ENCODE data around the gene RPGR.
A peak's percentile ranks its signal among the peaks of the same experiment; 100 is the strongest.

Gene RPGR

DNA sequence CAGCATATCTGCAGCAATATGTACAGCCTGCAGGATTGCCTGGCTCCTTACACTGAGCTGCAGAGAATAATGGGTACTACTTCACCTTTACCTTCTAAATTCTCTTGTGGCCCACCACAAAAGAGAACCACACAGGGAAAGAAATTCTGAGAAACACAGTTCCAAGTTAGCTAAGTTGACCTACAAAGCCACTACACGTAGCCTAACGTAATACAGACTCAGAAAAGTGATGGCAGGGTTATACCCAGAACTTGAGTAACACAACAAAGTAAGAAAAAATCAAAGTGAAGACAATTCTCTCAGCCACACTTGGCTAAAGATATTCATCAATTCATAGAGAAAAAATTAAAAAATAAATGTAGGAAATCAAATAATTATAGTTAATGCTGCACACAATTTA, 80.3 kb downstream of the RPGR start:
- DNase-seq, result no peak

DNA sequence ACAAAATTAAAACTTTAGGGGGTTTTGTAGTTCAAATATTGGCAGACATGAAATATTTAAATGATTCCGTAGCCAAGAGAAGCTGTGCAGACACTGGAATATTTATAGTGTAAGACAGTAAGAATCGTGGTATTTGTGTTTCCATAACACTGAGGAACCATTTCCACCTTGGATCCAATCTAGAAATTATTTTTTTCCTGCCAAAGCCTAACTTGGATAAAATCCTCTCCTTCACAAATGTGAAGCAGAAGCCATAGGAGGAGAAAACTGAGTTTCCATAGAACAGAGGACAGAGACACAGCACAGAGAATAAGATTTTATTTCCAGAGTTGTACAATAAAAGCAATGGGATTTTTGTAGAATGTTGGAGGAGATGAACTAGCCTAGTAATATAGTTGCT, 86.8 kb downstream of the RPGR start:
- DNase-seq, result no peak

DNA sequence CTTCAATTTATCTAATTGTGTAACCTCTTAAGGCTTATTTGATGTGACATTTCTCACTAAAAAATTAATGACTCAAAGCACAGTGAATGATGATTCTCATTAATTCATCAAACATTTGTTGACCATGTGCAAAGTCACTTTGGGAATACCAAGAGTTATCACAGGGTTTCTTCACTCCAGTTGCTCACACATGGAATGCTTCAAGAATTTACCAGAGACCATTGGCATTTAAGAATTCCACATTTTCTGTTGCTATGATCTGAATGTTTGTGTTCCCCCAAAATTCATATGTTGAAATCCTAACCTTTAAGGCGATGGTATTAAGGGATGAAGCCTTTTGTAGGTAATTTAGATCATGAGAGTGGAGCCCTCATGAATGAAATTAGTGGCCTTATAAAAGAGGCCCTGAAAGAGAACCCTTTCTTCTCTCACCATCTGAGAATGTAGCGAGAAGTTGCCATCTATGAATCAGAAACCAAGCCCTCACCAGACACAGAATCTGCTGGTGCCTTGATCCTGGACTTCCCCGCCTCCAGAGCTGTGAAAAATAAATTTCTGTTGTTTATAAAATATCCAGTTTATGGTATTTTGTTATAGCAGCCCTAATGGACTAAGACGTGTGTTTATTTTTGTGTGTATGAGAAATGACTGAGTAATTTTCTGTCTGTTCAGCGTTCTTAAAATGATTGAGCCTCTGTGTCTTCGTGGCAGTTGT, 90.3 kb downstream of the RPGR start:
- no peak for DNase-seq

DNA sequence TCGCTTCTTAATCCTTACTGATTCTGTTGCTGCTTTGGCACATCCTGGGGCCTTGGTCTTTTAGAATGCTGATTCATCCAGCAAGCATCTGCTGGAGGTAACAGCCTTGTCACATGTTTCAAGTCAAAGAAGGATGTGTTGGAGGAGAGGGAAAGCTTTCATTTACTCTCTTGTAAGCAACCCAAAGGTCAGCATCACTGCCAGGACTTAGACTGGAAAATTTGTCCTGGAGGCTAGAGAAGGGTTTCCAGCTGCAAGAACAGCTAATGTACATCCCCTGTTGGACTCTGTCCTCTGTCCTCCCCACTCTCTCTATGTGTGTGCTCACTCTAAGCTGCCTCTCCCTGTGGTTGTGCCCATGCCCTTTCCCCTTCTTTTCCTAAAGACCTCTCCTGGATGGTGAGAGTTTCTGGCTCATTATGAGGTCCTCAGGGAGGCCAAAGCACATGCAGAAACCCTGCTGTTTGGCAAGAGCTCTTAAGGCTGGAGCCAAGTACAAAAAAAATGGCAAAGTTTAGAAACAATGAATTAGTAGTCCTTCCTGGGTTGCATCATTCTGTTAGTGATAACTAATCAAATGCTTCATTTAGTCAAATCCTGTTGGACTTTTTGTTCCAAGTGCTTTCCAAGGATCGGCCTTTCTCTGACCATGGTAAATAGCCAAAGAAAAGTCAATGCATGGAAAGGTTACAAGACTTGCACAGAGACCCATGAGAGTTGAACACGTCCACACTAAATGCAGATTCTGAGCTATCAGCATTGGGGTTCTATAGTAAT, 93.2 kb downstream of the RPGR start:
- DNase-seq, result peak; percentile 33

GRCh38 chrX:38232079-38232686, 95.1 kb downstream of the RPGR start:
- DNase-seq, result no peak

DNA sequence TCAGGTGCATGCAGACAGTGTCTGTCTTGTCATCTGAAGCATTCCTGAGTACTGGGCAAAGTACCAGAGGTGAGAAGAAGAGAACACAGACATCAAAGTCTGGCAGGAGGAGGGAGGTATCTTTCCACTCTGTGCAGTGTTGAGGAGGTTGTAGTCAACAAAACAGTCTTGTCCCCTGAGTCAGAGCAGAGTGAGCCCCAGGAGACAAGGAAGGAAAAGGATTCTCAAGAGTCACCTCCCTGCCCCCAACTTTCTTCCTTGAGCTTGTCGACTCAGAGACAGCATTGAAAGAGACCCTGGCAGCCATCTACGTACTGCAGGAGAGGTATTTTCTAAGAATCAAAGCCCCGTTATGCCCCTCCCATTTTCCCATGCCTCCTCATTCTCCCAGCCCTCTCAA, 102.2 kb downstream of the RPGR start:
- no peak for DNase-seq

- no peak for DNase-seq
These were observed 103.1 kb downstream of the RPGR start for GRCh38 chrX:38224160-38224559.

DNA sequence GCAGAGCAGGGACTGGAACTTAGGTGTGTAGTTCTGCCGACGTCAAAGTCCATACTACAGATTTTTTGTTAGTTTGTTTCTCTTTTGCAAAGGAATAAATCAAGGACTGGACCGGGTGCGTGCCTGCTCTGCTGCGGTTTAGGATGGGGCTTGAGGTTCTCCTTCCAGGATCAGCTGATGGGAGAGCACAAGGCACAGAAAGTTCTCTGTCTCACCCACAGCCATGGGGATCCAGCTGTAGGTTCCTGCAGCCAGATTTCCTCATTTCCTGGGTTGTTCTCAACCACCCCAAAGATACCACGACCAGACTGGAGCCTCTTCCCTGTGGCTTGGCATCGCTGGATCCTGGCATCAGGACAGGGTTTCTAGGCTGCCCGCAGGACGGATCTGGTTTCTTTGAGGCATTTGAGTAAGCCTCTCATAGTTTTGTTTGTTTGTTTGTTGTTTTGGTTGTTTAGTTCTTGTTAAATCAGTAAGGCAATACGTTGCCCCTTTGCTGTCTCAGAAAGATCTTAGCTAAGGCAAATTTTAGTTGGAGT, 105.8 kb downstream of the RPGR start:
- no peak for DNase-seq

DNA sequence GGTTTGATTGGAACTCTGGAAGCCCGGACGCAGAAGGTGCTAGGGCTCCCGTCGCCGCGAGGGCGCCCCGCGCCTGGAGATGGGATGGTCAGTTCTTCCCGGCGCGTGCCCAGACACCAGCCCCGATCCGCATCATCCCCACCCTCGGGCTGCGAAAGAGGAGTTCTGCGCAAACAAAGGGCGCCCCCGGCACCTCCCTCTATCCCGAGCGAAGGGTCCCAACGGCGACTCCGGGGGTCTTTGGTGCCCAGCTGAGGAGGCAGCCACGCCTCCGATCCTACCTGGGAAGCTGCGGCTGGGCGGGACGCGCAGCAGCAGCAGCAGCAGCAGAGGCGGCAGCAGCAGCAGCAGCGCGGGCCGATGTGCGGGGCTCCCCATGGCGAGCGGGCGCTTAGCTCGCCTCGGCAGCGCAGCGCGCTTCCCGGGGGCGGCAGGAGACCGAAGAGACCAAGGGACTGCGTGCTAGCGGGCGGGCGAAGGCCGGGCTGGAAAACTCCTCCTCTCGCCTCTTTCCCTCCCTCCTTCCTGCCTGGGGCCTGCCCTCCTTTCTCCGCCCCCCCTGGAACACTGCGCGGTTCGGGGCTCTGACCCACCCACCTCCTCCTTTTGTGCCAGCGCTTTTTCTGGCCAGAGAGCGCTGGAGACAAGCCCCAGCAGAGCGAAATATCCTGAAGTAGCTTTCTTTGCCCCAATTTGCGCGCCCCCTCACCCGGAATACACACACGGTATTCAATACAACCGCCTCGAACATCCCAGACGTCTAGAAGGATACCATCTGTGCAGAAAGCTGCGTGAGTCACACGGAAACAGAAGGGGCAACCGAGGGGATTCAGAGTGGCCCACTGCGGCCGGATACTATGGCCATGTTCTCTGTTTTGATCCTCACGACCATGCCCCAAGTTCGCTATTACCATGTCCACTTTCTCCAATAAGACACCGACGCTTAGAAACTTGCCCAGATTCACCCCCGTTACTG, 106.6 kb downstream of the RPGR start, which contains the start of gene SRPX:
SRPX (minus strand) TSS at position 457 of the 976 bp plus-strand sequence; CDS start at position 378, 79 bp downstream.
- DNase-seq, result peak; percentile 55

- DNase-seq, result peak; percentile 71
These were observed 107.3 kb downstream of the RPGR start for GRCh38 chrX:38220024-38220414.

Data from eye (tissue), 1 donor.